ENCODE data around the gene LY6G5C.

DNA sequence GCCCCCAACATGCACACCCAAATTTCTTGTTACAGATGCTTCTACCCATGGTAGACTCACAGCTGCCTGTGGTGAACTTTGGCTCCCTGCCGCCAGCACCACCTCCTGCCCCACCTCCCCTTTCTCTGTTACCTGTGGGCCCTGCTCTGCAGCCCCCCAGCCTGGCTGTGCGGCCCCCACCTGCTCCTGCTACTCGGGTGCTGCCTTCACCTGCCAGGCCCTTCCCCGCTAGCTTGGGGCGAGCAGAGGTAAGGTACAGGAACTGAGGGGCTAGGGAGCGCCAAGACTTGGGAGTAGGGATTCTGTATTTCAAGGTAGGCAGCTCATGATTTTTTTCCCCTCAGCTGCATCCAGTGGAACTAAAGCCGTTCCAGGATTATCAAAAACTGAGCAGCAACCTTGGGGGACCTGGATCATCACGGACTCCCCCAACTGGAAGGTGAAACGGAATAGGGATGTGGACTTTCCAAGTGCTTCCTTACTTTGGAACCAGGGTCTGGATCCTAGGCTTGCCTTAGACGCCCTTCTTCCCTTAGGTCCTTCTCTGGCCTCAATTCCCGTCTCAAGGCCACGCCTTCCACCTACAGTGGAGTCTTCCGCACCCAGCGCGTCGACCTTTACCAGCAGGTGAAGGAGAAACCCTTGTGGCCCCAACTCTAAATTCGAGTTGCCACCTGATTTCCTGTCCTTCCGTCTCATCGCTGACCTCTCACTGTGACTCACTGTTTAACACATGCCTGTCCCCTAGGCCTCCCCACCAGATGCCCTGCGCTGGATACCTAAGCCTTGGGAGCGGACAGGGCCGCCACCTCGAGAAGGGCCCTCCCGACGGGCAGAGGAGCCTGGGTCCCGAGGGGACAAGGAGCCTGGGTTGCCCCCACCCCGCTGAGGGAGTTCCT lies 43.9 kb downstream of the LY6G5C start:
- TF ChIP-seq, protein P1, sequence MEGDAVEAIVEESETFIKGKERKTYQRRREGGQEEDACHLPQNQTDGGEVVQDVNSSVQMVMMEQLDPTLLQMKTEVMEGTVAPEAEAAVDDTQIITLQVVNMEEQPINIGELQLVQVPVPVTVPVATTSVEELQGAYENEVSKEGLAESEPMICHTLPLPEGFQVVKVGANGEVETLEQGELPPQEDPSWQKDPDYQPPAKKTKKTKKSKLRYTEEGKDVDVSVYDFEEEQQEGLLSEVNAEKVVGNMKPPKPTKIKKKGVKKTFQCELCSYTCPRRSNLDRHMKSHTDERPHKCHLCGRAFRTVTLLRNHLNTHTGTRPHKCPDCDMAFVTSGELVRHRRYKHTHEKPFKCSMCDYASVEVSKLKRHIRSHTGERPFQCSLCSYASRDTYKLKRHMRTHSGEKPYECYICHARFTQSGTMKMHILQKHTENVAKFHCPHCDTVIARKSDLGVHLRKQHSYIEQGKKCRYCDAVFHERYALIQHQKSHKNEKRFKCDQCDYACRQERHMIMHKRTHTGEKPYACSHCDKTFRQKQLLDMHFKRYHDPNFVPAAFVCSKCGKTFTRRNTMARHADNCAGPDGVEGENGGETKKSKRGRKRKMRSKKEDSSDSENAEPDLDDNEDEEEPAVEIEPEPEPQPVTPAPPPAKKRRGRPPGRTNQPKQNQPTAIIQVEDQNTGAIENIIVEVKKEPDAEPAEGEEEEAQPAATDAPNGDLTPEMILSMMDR (IDR thresholded peaks at IDR 0.05; ENCODE audit: low read depth, low read length, missing input control), result no peak
- TF ChIP-seq, protein P2, sequence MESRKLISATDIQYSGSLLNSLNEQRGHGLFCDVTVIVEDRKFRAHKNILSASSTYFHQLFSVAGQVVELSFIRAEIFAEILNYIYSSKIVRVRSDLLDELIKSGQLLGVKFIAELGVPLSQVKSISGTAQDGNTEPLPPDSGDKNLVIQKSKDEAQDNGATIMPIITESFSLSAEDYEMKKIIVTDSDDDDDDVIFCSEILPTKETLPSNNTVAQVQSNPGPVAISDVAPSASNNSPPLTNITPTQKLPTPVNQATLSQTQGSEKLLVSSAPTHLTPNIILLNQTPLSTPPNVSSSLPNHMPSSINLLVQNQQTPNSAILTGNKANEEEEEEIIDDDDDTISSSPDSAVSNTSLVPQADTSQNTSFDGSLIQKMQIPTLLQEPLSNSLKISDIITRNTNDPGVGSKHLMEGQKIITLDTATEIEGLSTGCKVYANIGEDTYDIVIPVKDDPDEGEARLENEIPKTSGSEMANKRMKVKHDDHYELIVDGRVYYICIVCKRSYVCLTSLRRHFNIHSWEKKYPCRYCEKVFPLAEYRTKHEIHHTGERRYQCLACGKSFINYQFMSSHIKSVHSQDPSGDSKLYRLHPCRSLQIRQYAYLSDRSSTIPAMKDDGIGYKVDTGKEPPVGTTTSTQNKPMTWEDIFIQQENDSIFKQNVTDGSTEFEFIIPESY (IDR thresholded peaks at IDR 0.05), result no peak
- TF ChIP-seq YY1 (IDR thresholded peaks at IDR 0.05) (no peak), JUND (IDR thresholded peaks at IDR 0.05) (no peak), FOXA1 (IDR thresholded peaks at IDR 0.05) (no peak), RAD21 (IDR thresholded peaks at IDR 0.05) (no peak), TAF1 (conservative IDR thresholded peaks at IDR 0.05) (no peak), EGR1 (IDR thresholded peaks at IDR 0.05; ENCODE audit: low read depth in 2 of 2) (no peak), HNF4A (conservative IDR thresholded peaks at IDR 0.05) (no peak), SP1 (IDR thresholded peaks at IDR 0.05) (no peak), GABPA (IDR thresholded peaks at IDR 0.05 in 1 of 2, conservative IDR thresholded peaks at IDR 0.05 in 1 of 2) (no peak)
- TF ChIP-seq, protein P3, sequence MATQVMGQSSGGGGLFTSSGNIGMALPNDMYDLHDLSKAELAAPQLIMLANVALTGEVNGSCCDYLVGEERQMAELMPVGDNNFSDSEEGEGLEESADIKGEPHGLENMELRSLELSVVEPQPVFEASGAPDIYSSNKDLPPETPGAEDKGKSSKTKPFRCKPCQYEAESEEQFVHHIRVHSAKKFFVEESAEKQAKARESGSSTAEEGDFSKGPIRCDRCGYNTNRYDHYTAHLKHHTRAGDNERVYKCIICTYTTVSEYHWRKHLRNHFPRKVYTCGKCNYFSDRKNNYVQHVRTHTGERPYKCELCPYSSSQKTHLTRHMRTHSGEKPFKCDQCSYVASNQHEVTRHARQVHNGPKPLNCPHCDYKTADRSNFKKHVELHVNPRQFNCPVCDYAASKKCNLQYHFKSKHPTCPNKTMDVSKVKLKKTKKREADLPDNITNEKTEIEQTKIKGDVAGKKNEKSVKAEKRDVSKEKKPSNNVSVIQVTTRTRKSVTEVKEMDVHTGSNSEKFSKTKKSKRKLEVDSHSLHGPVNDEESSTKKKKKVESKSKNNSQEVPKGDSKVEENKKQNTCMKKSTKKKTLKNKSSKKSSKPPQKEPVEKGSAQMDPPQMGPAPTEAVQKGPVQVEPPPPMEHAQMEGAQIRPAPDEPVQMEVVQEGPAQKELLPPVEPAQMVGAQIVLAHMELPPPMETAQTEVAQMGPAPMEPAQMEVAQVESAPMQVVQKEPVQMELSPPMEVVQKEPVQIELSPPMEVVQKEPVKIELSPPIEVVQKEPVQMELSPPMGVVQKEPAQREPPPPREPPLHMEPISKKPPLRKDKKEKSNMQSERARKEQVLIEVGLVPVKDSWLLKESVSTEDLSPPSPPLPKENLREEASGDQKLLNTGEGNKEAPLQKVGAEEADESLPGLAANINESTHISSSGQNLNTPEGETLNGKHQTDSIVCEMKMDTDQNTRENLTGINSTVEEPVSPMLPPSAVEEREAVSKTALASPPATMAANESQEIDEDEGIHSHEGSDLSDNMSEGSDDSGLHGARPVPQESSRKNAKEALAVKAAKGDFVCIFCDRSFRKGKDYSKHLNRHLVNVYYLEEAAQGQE (IDR thresholded peaks at IDR 0.05), result no peak
- TF ChIP-seq, protein P4, sequence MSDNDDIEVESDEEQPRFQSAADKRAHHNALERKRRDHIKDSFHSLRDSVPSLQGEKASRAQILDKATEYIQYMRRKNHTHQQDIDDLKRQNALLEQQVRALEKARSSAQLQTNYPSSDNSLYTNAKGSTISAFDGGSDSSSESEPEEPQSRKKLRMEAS (IDR thresholded peaks at IDR 0.05), result no peak
- TF ChIP-seq, protein P5, sequence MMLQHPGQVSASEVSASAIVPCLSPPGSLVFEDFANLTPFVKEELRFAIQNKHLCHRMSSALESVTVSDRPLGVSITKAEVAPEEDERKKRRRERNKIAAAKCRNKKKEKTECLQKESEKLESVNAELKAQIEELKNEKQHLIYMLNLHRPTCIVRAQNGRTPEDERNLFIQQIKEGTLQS (IDR thresholded peaks at IDR 0.05), result no peak

Measured in liver (tissue), 3 donors.